Measurements from ENCODE around the gene ANKRD28. TPM values are rescaled to one million over a fixed set of nuclear protein-coding genes. Genes with fewer than 3 reads are reported as not detected.

The ANKRD28 gene
- total RNA-seq, 1 experiment from 2014 or later, result 53.0 TPM

GRCh38 chr3:15800780-15801179, 3.0 kb upstream of the ANKRD28 start:
- H3F3A ChIP-seq (ENCODE audit: low read length, unreplicated experiment), result peaks cover 13% of the 10 kb centered on the region
- no peaks in the 10 kb centered on the region for H3K27me3 ChIP-seq (ENCODE audit: low read length)
- no peak overlapping the region for H3K27ac ChIP-seq (ENCODE audit: low read length)
- H3K36me3 ChIP-seq (ENCODE audit: low read depth, low read length), result no peaks in the 10 kb centered on the region
- no peak for DNase-seq
- ChIA-PET CTCF (interaction anchor here (0.7 kb wide), 1 partner anchor 34 kb away, joined by 4 read pairs; no protein-coding TSS in a partner anchor), POLR2A (ENCODE audit: unreplicated experiment) (interaction anchor here (0.7 kb wide), 1 partner anchor 105 kb away, joined by 3 read pairs; no protein-coding TSS in a partner anchor)
- no TSS peak for BruUV-seq (replicated peaks)
- H3K9me2 ChIP-seq (replicated peaks; ENCODE audit: low read length), result no peaks in the 10 kb centered on the region
- no peaks in the 10 kb centered on the region for H3K9me3 ChIP-seq (ENCODE audit: low read length)
- no peaks in the 10 kb centered on the region for H4K20me1 ChIP-seq (ENCODE audit: low read length)
- H3K4me3 ChIP-seq (ENCODE audit: low read length), result no peak overlapping the region
- TF ChIP-seq EZH2phosphoT487 (IDR thresholded peaks at IDR 0.05; ENCODE audit: borderline replicate concordance, low read length) (no peak), EZH2 (IDR thresholded peaks at IDR 0.05; ENCODE audit: low read length, unreplicated experiment) (no peak)
- TF ChIP-seq, protein P1, sequence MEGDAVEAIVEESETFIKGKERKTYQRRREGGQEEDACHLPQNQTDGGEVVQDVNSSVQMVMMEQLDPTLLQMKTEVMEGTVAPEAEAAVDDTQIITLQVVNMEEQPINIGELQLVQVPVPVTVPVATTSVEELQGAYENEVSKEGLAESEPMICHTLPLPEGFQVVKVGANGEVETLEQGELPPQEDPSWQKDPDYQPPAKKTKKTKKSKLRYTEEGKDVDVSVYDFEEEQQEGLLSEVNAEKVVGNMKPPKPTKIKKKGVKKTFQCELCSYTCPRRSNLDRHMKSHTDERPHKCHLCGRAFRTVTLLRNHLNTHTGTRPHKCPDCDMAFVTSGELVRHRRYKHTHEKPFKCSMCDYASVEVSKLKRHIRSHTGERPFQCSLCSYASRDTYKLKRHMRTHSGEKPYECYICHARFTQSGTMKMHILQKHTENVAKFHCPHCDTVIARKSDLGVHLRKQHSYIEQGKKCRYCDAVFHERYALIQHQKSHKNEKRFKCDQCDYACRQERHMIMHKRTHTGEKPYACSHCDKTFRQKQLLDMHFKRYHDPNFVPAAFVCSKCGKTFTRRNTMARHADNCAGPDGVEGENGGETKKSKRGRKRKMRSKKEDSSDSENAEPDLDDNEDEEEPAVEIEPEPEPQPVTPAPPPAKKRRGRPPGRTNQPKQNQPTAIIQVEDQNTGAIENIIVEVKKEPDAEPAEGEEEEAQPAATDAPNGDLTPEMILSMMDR (conservative IDR thresholded peaks at IDR 0.05; ENCODE audit: low read depth, low read length), result no peak
- peaks cover 87% of the 10 kb centered on the region for H3K79me2 ChIP-seq (ENCODE audit: low read length)
- H3K4me1 ChIP-seq (ENCODE audit: insufficient read depth, low read length), result peaks cover 63% of the 10 kb centered on the region
- no peak overlapping the region for H2AFZ ChIP-seq (ENCODE audit: low read length)
- intact Hi-C loops (cut with micrococcal nuclease), result no loop called here
- no peak overlapping the region for H3K4me2 ChIP-seq (ENCODE audit: low read length)
- no peak overlapping the region for H3K9ac ChIP-seq (ENCODE audit: low read length)
- ATAC-seq, result no peak

DNA sequence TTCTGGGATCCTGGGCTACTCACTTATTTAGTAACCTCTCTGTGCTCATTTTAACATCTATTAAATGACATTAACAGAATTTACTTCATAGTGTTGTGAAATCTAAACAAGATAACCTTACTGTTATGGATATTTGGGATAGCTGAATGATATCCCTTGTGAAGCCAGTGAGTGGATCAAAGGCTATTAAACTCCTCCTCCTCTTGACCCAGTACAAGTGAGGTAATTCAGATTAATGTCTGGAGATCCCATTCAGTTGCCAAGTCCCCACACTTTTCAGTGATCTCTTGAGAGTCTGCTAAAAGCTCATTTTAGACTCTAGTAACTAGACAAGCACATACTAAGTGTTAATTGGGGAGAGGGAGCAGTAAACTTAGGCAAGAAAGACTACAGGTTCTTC, 2.5 kb upstream of the ANKRD28 start:
- ATAC-seq, result no peak
- intact Hi-C loops (cut with micrococcal nuclease), result no loop called here

More for the DNA sequence above, 2.5 kb upstream of the ANKRD28 start:
- H2AFZ ChIP-seq (ENCODE audit: low read length), result no peak overlapping the region
- peaks cover 89% of the 10 kb centered on the region for H3K79me2 ChIP-seq (ENCODE audit: low read length)
- H3K27ac ChIP-seq (ENCODE audit: low read length), result no peak overlapping the region
- no peak overlapping the region for H3K4me2 ChIP-seq (ENCODE audit: low read length)
- no peak overlapping the region for H3K4me3 ChIP-seq (ENCODE audit: low read length)
- BruUV-seq (replicated peaks), result no TSS peak
- H3K36me3 ChIP-seq (ENCODE audit: low read depth, low read length), result no peaks in the 10 kb centered on the region
- ChIA-PET CTCF (no interaction called here), POLR2A (ENCODE audit: unreplicated experiment) (no interaction called here)
- no peaks in the 10 kb centered on the region for H3K9me2 ChIP-seq (replicated peaks; ENCODE audit: low read length)
- TF ChIP-seq EZH2phosphoT487 (IDR thresholded peaks at IDR 0.05; ENCODE audit: borderline replicate concordance, low read length) (no peak), EZH2 (IDR thresholded peaks at IDR 0.05; ENCODE audit: low read length, unreplicated experiment) (no peak)
- TF ChIP-seq, protein P1 (conservative IDR thresholded peaks at IDR 0.05; ENCODE audit: low read depth, low read length), result no peak
- H4K20me1 ChIP-seq (ENCODE audit: low read length), result no peaks in the 10 kb centered on the region
- H3K4me1 ChIP-seq (ENCODE audit: insufficient read depth, low read length), result peaks cover 63% of the 10 kb centered on the region
- H3K27me3 ChIP-seq (ENCODE audit: low read length), result no peaks in the 10 kb centered on the region
- no peak for DNase-seq
- no peak overlapping the region for H3K9ac ChIP-seq (ENCODE audit: low read length)
- H3F3A ChIP-seq (ENCODE audit: low read length, unreplicated experiment), result peaks cover 13% of the 10 kb centered on the region
- H3K9me3 ChIP-seq (ENCODE audit: low read length), result no peaks in the 10 kb centered on the region

All from PC-3 (cell line).